Ramos (cell line): Measurements from ENCODE around the gene CCDC30.
"Not testable (repeated sequence)": the region's sequence is repeated elsewhere in the genome, so short reads cannot be mapped to it uniquely, and the experiment has no call there.

Experiments
- in situ Hi-C: fragments of 300-500 bp; cut with MboI; formaldehyde crosslinking; loops from one replicate; pipeline ENCODE4 v1.14.3; 2022; ENCODE audit warnings: low sequenced_read_pairs; ENCODE audit not compliant: unreplicated experiment

CCDC30 gene

GRCh38 chr1:42449256-42449655 lies 13.8 kb upstream of the CCDC30 start:
- in situ Hi-C loops, result no loop called here

GRCh38 chr1:42450061-42450460 lies 13.0 kb upstream of the CCDC30 start:
- in situ Hi-C loops, result no loop called here

- in situ Hi-C loops, result no loop called here
These were observed 9.7 kb upstream of the CCDC30 start for GRCh38 chr1:42453386-42453785.

GRCh38 chr1:42454403-42454802 lies 8.7 kb upstream of the CCDC30 start:
- in situ Hi-C loops, result no loop called here

- in situ Hi-C loops, result no loop called here
These were observed 6.9 kb upstream of the CCDC30 start, which contains the start of the genes PPCS and ZMYND12 for GRCh38 chr1:42456010-42456753. Gene PPCS (plus strand): TSS chr1:42456543. CDS start chr1:42456566, 23 bp downstream. Gene ZMYND12 (minus strand): TSS chr1:42456022. CDS start chr1:42455997, 25 bp downstream.

- in situ Hi-C loops, result no loop called here
These were observed 6.4 kb upstream of the CCDC30 start for GRCh38 chr1:42456754-42457089.

GRCh38 chr1:42461196-42461595 lies 1.9 kb upstream of the CCDC30 start:
- in situ Hi-C loops, result no loop called here

- in situ Hi-C loops, result no loop called here
These were observed 835 bp downstream of the CCDC30 start for GRCh38 chr1:42463921-42464320.

GRCh38 chr1:42466030-42466429 lies 2.9 kb downstream of the CCDC30 start:
- in situ Hi-C loops, result no loop called here

- in situ Hi-C loops, result no loop called here
These were observed 6.6 kb downstream of the CCDC30 start for GRCh38 chr1:42469727-42470126.

- in situ Hi-C loops, result no loop called here
These were observed 13.5 kb downstream of the CCDC30 start for GRCh38 chr1:42476605-42477004.

- in situ Hi-C loops, result not testable (repeated sequence)
These were observed 14.3 kb downstream of the CCDC30 start for GRCh38 chr1:42477354-42477753.

- in situ Hi-C loops, result no loop called here
These were observed 14.7 kb downstream of the CCDC30 start for GRCh38 chr1:42477775-42478174.

GRCh38 chr1:42479621-42480020 lies 16.5 kb downstream of the CCDC30 start:
- in situ Hi-C loops, result no loop called here

GRCh38 chr1:42480921-42481320 lies 17.8 kb downstream of the CCDC30 start:
- in situ Hi-C loops, result no loop called here

GRCh38 chr1:42482635-42483153 lies 19.6 kb downstream of the CCDC30 start:
- in situ Hi-C loops, result no loop called here

- in situ Hi-C loops, result no loop called here
These were observed 21.3 kb downstream of the CCDC30 start for GRCh38 chr1:42484382-42484781.

GRCh38 chr1:42490237-42490636 lies 27.2 kb downstream of the CCDC30 start:
- in situ Hi-C loops, result no loop called here

- in situ Hi-C loops, result not testable (repeated sequence)
These were observed 38.9 kb downstream of the CCDC30 start for GRCh38 chr1:42502031-42502430.

GRCh38 chr1:42504535-42505128 lies 41.5 kb downstream of the CCDC30 start:
- in situ Hi-C loops, result no loop called here

GRCh38 chr1:42506576-42506975 lies 43.5 kb downstream of the CCDC30 start:
- in situ Hi-C loops, result no loop called here
